ENCODE data around the gene PATJ.

The PATJ gene

GRCh38 chr1:62084310-62084890 is 342.1 kb downstream of the PATJ start:
- no peak for DNase-seq (ENCODE audit: low read depth)
- no peak for TF ChIP-seq CTCF (IDR thresholded peaks at IDR 0.05; ENCODE audit: control insufficient read depth, insufficient read depth, low read depth, low read length, missing control alignments)
- H3K4me3 ChIP-seq (ENCODE audit: control insufficient read depth, low read depth, low read length), result no peak overlapping the region

- no peak for TF ChIP-seq CTCF (IDR thresholded peaks at IDR 0.05; ENCODE audit: control insufficient read depth, insufficient read depth, low read depth, low read length, missing control alignments)
- no peak overlapping the region for H3K4me3 ChIP-seq (ENCODE audit: control insufficient read depth, low read depth, low read length)
- DNase-seq (ENCODE audit: low read depth), result no peak
Measured at GRCh38 chr1:62088439-62088838, 346.2 kb downstream of the PATJ start.

- TF ChIP-seq CTCF (IDR thresholded peaks at IDR 0.05; ENCODE audit: control insufficient read depth, insufficient read depth, low read depth, low read length, missing control alignments), result no peak
- DNase-seq (ENCODE audit: low read depth), result no peak
Measured at GRCh38 chr1:62089570-62089969, 347.3 kb downstream of the PATJ start.

GRCh38 chr1:62090016-62090415 is 347.7 kb downstream of the PATJ start:
- DNase-seq (ENCODE audit: low read depth), result no peak
- no peak overlapping the region for H3K4me3 ChIP-seq (ENCODE audit: control insufficient read depth, low read depth, low read length)
- TF ChIP-seq CTCF (IDR thresholded peaks at IDR 0.05; ENCODE audit: control insufficient read depth, insufficient read depth, low read depth, low read length, missing control alignments), result no peak

More at GRCh38 chr1:62089570-62089969, 347.3 kb downstream of the PATJ start:
- H3K4me3 ChIP-seq (ENCODE audit: control insufficient read depth, low read depth, low read length), result no peak overlapping the region

GRCh38 chr1:62092110-62092509 is 349.8 kb downstream of the PATJ start:
- no peak overlapping the region for H3K4me3 ChIP-seq (ENCODE audit: control insufficient read depth, low read depth, low read length)
- TF ChIP-seq CTCF (IDR thresholded peaks at IDR 0.05; ENCODE audit: control insufficient read depth, insufficient read depth, low read depth, low read length, missing control alignments), result no peak
- DNase-seq (ENCODE audit: low read depth), result no peak

GRCh38 chr1:62093261-62093660 is 351.0 kb downstream of the PATJ start:
- TF ChIP-seq CTCF (IDR thresholded peaks at IDR 0.05; ENCODE audit: control insufficient read depth, insufficient read depth, low read depth, low read length, missing control alignments), result no peak
- no peak overlapping the region for H3K4me3 ChIP-seq (ENCODE audit: control insufficient read depth, low read depth, low read length)
- DNase-seq (ENCODE audit: low read depth), result no peak

DNA sequence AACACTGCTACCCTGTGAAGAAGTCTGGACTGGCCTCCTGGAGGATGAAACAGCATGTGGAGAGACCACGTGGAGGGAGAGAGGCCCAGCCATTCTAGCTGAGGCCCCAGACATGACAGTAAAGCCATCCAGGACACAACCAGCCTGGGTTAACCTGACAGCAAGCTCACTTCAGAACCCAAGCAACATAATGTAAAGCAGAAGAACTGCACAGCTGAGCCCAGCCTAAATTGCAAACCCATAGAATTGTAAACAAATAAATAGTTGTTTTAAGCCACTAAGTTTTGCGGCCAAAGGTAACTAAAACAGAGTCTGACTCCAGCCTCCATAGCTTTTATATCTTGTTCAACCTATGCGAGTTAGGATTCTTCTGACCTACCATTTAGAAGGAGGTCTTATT is 355.2 kb downstream of the PATJ start:
- DNase-seq (ENCODE audit: low read depth), result no peak
- no peak for TF ChIP-seq CTCF (IDR thresholded peaks at IDR 0.05; ENCODE audit: control insufficient read depth, insufficient read depth, low read depth, low read length, missing control alignments)
- H3K4me3 ChIP-seq (ENCODE audit: control insufficient read depth, low read depth, low read length), result no peak overlapping the region
